IPS-NIHi11 (cell line): ENCODE measurements around the gene SMIM24.
"Not testable (repeated sequence)": the region's sequence is repeated elsewhere in the genome, so short reads cannot be mapped to it uniquely, and the experiment has no call there.

ENCODE experiments used
- DNase-seq: peaks from one replicate; pipeline ENCODE4 v3.0.0; 2012; ENCODE audit warnings: mixed read lengths, low spot score

The SMIM24 gene

GRCh38 chr19:3480383-3481091 is at the start of gene SMIM24:
SMIM24 (minus strand) TSS chr19:3480525; CDS start chr19:3480463, 62 bp downstream.
- peak; percentile 58 for DNase-seq

GRCh38 chr19:3529299-3529698 is 49.0 kb upstream of the SMIM24 start:
- DNase-seq = not testable (repeated sequence)

GRCh38 chr19:3528539-3529211 is 48.4 kb upstream of the SMIM24 start:
- DNase-seq = no peak

- no peak for DNase-seq
Measured at GRCh38 chr19:3528080-3528479, 47.8 kb upstream of the SMIM24 start.

- DNase-seq = no peak
Measured at GRCh38 chr19:3527238-3527910, 47.0 kb upstream of the SMIM24 start.

- DNase-seq = no peak
Measured at GRCh38 chr19:3526507-3527237, 46.3 kb upstream of the SMIM24 start.

GRCh38 chr19:3524904-3525451 is 44.7 kb upstream of the SMIM24 start:
- no peak for DNase-seq

GRCh38 chr19:3524078-3524842 is 43.9 kb upstream of the SMIM24 start:
- DNase-seq = no peak

- no peak for DNase-seq
Measured at GRCh38 chr19:3523361-3524077, 43.2 kb upstream of the SMIM24 start.

- no peak for DNase-seq
Measured at GRCh38 chr19:3522421-3523360, 42.4 kb upstream of the SMIM24 start.

GRCh38 chr19:3521104-3521445 is 40.8 kb upstream of the SMIM24 start:
- no peak for DNase-seq

- peak; percentile 55 for DNase-seq
Measured at GRCh38 chr19:3520166-3521103, 40.1 kb upstream of the SMIM24 start.

- DNase-seq = peak; percentile 42
Measured at GRCh38 chr19:3519126-3519525, 38.8 kb upstream of the SMIM24 start.

- no peak for DNase-seq
Measured at GRCh38 chr19:3518659-3519058, 38.3 kb upstream of the SMIM24 start.

- peak; percentile 70 for DNase-seq
Measured at GRCh38 chr19:3518255-3518654, 37.9 kb upstream of the SMIM24 start.

GRCh38 chr19:3517638-3518037 is 37.3 kb upstream of the SMIM24 start:
- no peak for DNase-seq

- DNase-seq = peak; percentile 15
Measured at GRCh38 chr19:3516675-3517207, 36.4 kb upstream of the SMIM24 start.

- DNase-seq = no peak
Measured at GRCh38 chr19:3515891-3516422, 35.6 kb upstream of the SMIM24 start.
